ENCODE data around the gene CD6.

GRCh38 chr11:60944490-60945294 is 26.8 kb upstream of the CD6 start:
- TF ChIP-seq POLR2AphosphoS5 (IDR thresholded peaks at IDR 0.05; ENCODE audit: insufficient read depth, low read depth, low read length), result no peak
- no peak for TF ChIP-seq POLR2A (IDR thresholded peaks at IDR 0.05; ENCODE audit: low read depth, low read length)
- peak in 1 of 2 donors; percentile 25 for TF ChIP-seq CTCF (IDR thresholded peaks at IDR 0.05; ENCODE audit: extremely low read depth in 1 of 2, insufficient read depth in 1 of 2, low read depth in 1 of 2, low read length in 2 of 2)
- TF ChIP-seq FOS (IDR thresholded peaks at IDR 0.05; ENCODE audit: borderline replicate concordance, insufficient read depth, low read length), result no peak
- no peak for TF ChIP-seq EZH2 (IDR thresholded peaks at IDR 0.05; ENCODE audit: borderline replicate concordance, low read depth, low read length, severe bottlenecking)
- TF ChIP-seq JUN (IDR thresholded peaks at IDR 0.05; ENCODE audit: borderline replicate concordance, insufficient read depth, insufficient read length, low read depth), result no peak
- TF ChIP-seq MAX (IDR thresholded peaks at IDR 0.05; ENCODE audit: insufficient read depth, insufficient read length), result no peak
- TF ChIP-seq GATA2 (IDR thresholded peaks at IDR 0.05; ENCODE audit: insufficient read depth, insufficient read length, low read depth, low read length), result no peak
